GM21515 (cell line): ENCODE data around the gene SHKBP1.
"Not testable (repeated sequence)": the region's sequence is repeated elsewhere in the genome, so short reads cannot be mapped to it uniquely, and the experiment has no call there.

Source experiments
- ATAC-seq: cut with Tn5 transposase; IDR thresholded peaks from one replicate; pipeline ENCODE4 v1.9.1; 2021; ENCODE audit not compliant: unreplicated experiment

Gene SHKBP1, protein sequence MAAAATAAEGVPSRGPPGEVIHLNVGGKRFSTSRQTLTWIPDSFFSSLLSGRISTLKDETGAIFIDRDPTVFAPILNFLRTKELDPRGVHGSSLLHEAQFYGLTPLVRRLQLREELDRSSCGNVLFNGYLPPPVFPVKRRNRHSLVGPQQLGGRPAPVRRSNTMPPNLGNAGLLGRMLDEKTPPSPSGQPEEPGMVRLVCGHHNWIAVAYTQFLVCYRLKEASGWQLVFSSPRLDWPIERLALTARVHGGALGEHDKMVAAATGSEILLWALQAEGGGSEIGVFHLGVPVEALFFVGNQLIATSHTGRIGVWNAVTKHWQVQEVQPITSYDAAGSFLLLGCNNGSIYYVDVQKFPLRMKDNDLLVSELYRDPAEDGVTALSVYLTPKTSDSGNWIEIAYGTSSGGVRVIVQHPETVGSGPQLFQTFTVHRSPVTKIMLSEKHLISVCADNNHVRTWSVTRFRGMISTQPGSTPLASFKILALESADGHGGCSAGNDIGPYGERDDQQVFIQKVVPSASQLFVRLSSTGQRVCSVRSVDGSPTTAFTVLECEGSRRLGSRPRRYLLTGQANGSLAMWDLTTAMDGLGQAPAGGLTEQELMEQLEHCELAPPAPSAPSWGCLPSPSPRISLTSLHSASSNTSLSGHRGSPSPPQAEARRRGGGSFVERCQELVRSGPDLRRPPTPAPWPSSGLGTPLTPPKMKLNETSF

DNA sequence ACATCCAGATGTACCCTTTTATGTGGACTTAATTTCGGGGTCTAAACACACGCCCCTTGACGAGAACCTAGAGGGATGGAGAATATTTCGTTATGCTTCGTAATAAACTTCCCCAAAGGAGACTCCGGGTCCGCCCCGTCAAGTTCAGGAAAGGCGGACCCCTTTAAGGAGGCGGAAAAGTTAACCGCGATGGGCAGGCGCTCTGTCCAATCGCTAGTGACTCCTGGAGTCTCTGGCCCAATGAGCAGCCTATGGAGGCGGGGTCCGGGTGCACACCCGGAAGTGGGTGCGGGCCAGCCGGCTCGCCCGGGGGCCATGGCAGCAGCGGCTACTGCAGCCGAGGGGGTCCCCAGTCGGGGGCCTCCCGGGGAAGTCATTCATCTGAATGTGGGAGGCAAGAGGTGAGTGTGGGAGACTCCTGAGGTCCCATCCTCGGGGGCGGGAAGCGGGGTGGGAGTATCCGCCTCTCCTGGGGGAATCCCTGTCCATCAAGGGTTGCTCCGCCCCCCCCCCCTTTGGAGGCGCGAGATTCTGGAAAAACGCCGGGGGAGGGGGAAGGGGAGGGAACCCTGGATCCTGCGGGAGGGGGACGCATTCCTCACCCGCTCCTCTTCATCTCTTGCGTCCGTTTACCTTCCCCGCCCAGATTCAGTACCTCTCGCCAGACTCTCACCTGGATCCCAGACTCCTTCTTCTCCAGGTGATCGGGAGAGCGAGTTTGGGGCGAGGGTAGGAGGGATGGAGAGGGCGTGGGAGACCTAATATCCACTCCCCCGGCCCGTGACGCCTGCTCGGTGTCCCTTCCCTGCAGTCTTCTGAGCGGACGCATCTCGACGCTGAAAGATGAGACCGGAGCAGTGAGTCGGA, at the start of gene SHKBP1:
TSS of gene SHKBP1 (plus strand) at position 289 of the 867 bp plus-strand sequence. CDS start at position 316, 27 bp downstream.
- peak; percentile 90 for ATAC-seq

DNA sequence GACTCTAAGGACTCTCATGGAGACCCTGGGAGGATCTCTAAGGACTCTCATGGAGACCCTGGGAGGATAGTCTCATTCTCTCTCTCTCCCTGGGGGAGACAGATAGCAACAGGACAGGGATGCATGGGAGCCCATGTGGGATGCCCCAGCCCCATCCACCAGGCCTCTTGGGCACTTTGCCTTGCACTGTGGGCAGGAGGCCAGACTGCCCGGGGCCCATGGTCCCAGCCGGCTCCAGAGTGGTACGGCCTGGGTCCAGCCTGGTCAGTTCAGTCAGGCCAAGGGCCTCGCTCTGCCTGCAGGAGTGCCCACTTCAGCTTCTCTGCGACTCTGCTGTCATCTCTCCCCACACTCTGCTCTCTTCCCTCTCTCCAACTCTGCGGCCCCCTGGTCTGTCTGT, 48.6 kb upstream of the SHKBP1 start:
- no peak for ATAC-seq

DNA sequence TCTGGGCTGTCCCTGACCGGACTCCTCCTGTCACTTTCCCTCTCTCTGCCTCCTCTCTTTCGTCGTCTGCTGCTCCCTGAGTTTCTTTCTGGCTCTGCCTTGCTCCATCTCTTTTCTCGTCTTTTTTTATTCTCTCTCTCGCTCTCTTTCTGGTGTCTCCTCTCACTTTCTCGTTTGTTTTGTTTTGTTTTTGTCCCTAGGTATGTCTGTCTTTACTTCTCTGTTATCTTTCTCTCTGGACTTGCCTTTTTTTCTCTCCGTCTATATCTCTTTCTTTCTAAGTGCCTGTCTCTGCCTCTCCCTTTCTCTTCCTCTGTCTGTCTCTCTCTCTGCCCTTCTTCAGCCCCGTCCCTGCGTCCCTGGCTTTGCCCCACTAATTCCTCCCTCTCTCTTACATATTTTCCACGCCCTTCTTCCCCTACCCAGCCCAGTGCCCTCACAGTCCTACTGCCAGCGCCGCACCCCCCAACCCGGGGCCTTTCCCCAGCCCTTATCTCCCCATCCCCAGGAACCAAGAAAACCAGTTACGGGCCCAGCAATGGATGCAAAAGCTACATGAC, 48.1 kb upstream of the SHKBP1 start:
- no peak for ATAC-seq

DNA sequence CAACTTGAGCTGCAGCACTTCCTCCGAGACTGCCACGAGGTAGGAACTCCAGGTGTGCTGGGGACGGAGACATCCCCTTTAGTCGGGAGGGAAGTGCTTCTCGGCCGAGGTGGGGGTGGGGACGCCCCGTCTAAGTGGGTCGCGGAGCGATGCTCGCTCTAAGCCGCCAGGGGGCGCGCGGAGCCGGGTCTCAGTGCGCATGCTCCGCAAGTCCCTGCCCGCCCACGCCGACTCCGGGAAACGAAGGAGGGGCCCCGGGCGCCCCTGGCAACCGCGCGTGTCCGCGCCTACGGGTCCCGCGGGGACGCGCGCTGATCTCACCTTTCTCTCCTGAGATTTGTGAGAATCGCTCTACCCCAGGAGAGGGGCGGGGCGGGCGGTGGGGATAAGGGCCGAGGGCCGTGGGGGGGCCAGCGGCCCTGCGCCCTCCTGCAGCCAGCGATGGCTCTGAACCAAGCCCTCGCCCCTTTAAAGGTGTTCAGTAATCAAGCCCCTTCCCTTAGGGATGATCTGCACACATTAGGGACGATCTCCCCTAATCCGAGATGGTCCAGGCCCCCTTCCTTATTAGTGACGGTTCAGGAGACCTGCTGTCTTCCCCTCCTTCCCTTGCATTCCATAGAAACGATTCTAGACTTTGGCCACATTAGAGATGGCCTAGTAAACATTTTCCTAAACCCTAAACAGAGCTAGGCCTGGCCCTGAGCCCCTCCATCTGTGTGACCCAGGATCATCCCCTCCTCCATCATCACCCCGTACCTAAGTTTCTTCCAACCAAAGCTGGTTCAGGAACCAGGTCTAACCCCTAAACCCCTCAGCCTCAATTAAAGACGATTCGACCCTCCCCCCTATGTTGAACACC, 47.3 kb upstream of the SHKBP1 start:
- peak; percentile 61 for ATAC-seq

DNA sequence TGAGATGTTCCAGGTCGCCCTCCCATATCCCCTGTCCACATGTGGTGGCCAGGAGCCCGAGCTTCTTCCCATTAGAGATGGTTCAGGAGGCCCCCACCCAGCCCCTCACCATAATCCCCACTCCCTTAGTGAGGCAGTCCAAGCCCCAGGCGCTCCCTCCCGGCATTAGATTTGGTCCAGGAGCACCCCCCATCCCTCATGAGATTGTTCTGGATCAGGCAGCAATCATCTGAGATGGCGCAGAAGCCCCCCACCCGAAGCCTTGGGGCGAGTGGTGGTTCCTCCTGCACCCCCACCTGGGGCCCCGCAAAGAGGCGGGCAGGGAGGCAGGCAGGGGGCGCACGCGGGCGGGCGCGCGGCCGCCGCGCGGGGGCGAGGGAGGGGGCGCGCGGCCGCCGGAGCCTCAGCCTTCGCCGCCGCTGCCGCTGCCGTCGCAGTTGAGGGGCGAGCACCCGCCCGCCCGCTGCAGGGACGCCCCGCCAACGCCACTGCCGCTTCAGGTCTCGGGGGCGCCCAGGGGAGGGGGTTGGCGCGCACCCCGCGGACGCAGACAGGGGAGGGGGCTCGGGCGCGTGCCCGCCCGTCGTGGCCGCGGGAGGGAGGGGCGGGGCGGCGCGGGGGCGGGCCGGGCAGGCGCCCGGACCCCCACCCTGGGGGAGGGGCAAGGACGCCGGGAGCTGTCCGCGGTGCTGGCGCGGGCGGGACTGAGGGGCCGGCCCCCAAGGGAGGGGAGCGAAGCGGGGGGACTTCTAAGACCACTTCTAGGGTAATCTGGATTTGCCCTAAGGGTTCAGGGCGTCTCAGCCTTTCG, 46.4 kb upstream of the SHKBP1 start:
- ATAC-seq: no peak

DNA sequence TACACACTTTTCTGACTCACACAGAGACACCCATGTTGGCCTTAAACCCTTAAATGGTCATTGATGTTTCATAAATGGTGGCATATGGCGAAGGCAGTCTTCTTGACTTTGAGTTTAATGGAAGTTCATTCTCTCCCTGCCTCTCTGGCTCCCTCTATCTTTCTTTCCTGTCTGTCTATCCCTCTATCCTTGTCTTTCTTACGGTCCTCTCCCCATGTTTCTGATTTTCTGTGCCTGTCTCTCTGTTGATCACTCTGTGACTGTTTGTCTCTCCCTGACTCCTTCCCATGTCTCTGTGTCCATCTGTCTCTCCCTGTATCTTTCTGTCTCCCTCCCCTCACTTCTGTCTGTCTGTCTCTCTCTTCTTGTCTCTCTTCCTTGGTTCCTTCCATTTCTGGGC, 43.2 kb upstream of the SHKBP1 start:
- ATAC-seq: no peak

DNA sequence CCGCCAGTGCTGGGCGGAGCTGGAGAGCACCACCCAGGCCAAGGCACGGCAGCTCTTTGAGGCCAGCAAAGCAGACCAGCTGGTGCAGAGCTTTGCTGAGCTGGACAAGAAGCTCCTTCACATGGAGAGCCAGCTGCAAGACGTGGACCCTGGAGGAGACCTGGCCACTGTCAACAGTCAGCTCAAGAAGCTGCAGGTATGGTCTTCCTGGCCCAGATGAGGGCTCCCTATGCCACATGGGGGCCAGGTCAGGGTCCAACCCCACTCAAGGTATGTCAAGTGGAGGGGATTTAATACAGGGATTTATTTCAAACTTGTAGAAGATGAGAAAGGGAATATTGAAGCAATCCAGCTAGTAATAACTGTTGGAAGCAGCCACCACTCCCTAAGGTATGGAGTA, 42.5 kb upstream of the SHKBP1 start:
- ATAC-seq: no peak

DNA sequence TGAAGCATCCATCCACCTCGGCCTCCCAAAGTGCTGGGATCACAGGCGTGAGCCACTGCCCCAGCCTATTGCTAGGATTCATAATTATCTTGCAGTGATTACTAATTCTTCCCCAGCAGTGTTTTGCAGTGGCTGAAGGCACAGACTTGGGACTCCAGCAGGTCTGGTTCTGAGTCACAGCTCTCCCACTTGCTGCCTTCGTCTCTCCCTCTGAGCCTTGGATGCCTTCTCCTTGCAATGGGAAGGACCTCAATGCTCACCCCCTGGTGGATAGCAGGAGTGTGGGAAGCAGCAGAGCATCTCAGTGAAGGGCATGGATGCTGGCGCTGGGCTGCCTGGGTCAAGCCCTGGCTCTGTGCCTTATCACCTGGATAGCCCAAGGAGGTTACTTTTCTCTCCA, 37.6 kb upstream of the SHKBP1 start:
- no peak for ATAC-seq

DNA sequence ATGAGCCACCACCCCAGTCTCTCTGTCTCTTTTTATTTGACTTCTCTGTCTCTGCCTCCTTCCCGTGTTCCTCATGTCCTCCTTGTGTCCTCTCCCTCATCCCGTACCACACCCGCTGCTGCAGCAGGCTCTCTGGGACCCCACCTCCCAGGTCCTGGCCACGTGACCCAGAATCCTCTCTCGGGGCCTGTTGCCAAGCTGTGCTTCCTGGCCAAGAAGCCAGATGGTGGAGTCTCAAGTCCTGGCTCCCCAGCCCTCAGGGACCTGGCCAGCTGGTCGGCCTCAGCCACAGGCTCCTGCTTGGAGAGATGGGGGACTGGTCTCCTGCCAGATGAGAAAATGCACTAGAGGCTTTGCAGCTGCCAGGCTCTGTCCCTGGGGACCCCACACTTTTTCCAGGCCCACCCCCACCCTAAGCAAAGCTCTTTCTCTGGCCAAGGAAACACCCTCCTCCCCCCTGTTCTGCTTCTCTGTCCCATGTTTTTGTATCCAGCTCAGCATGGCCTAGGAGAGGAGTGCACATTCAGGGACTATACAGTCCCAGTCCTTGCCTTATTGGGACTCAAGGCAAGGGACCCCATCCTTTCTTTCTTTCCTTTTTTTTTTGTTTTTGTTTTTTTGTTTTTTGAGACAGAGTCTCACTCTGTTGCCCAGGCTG, 34.3 kb upstream of the SHKBP1 start:
- ATAC-seq: no peak

DNA sequence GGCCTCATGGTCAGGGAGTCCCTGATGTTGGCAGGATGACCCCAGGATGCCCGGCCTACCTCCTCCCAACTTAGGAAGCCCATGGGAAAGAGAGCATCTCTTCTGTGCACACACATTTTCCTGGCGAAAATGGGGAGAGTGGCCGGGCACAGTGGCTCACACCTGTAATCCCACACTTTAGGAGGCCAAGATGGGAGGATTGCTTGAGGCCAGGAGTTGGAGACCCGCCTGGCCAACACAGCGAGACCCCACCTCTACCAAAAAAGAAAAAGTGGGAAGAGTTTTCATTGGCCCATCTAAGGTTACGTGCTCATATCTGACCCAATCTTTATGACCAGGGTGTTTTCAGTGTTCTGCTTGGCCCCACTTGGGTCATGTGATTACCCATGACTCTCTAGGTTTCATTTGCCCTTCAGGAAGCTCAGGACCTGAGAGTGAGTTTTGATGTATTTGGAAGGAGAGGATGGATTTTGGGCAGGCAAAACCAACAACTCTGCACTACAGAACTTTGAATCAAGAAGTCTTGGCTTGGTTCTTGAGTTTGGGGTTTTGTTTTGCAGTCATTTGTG, 33.6 kb upstream of the SHKBP1 start:
- no peak for ATAC-seq

DNA sequence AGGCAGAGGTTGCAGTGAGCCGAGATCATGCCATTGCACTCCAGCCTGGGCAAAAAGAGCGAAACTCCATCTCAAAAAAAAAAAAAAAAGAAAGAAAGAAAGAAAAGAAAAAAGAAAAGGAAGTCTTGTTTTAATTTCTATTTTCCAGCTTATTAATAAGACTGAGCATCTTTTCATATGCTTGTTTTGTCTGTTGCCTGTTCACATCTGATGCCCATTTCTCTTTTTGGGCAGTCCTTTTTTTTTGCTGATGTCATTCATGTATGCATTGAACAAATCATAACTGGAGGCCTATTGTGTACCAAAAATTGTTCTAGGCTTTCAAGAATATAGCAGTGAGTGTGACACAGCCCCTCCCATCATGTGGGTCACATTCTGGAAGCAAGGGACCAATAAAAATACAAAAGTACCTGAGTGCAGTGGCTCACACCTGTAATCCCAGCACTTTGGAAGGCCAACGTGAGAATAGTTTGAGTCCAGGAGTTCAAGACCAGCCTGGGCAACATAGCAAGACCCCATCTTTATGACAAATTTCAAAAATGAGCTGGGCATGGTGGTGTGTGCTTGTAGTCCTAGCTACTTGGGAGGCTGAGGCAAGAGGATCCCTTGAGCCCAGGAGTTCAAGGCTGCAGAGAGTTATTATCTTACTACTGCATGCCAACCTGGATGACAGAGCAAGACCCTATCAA, 30.4 kb upstream of the SHKBP1 start:
- not testable (repeated sequence) for ATAC-seq

DNA sequence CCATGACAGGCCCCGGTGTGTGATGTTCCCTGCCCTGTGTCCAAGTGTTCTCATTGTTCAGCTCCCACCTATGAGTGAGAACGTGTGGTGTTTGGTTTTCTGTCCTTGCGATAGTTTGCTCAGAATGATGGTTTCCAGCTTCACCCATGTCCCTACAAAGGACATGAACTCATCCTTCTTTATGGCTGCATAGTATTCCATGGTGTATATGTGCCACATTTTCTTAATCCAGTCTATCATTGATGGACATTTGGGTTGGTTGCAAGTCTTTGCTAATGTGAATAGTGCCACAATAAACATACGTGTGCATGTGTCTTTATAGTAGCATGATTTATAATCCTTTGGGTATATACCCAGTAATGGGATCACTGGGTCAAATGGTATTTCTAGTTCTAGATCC, 29.5 kb upstream of the SHKBP1 start:
- not testable (repeated sequence) for ATAC-seq

DNA sequence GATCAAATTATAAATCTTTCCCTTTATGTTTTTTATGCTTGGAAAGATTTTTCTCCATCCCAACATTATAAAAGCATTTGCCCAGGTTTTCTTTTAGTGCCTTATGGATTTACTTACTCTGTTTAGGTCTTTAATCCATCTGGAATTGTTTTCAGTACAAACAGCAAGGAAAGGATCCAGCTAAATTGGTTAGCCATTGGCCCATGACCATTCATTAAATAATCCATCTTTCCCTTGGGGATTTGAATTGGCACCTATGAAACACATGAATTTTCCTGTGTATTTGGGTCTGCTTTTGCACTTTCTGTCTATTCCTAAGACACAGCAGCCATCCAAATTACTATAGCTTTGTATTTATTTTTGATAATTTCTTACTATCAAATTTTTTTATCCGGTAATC, 28.8 kb upstream of the SHKBP1 start:
- no peak for ATAC-seq

DNA sequence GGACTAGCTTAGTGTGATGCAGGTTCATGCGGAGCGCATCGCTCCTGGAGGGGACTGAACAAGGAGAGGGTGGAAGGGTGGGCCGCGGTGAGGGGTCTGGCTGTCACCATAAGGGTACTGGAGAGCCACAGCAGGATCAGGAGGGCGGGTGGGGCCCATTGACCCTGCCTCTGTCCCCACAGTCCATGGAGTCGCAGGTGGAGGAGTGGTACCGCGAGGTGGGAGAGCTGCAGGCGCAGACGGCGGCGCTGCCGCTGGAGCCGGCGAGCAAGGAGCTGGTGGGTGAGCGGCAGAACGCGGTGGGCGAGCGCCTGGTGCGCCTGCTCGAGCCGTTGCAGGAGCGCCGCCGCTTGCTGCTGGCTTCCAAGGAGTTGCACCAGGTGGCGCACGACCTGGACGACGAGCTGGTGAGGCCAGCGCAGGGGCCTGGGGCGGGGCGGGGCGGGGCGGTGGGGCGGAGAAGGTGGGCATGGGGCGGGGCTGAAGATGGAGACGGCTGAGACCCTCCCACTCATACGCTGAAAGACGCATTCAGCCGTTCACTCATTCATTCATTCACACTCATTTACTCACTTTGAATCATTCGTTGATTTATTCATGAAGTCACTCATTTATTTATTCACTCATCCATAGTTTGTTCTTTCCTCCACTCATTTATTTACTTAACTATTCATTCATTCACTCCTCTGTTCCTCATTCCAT, 27.5 kb upstream of the SHKBP1 start:
- ATAC-seq: no peak

DNA sequence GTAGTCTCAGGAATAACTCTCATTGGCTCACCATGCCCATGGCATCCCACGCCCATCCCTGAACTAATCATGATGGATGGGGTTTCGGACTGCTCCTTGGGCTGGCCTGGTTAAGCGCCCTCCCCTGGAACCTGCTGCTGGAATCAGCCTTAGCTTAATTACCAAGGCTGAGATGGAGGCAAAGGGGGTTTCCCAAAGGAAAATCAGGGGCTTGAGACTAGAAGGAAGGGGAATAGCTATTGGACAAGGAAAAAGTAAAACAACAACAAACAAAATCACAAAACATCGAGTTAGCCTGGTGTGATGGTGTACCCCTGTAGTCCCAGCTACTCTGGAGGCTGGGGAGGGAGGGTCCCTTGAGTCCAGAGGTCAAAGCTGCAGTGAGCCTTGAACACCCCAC, 25.7 kb upstream of the SHKBP1 start:
- ATAC-seq: no peak

DNA sequence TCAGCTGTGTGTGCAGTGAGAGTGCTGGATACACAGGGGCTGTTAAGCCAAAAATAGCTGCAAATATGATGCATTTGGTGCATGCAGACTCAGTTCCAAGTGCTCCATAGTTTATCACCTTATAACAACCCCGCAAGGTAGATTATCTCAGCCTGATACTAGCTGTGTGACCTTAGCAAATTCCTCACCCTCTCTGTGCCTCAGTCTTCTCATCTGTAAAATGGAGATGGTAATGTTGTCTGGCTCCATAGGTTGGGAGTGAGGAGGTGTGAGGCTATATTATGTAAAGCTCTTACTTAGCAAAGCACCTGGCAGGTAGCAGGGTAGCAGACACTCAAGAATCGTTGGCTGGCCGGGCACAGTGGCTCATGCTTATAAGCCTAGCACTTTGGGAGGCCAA, 23.8 kb upstream of the SHKBP1 start:
- ATAC-seq: no peak
